ENCODE data around the gene ZSCAN23.

- TF ChIP-seq EZH2 (IDR thresholded peaks at IDR 0.05): no peak
- TF ChIP-seq, protein P1, sequence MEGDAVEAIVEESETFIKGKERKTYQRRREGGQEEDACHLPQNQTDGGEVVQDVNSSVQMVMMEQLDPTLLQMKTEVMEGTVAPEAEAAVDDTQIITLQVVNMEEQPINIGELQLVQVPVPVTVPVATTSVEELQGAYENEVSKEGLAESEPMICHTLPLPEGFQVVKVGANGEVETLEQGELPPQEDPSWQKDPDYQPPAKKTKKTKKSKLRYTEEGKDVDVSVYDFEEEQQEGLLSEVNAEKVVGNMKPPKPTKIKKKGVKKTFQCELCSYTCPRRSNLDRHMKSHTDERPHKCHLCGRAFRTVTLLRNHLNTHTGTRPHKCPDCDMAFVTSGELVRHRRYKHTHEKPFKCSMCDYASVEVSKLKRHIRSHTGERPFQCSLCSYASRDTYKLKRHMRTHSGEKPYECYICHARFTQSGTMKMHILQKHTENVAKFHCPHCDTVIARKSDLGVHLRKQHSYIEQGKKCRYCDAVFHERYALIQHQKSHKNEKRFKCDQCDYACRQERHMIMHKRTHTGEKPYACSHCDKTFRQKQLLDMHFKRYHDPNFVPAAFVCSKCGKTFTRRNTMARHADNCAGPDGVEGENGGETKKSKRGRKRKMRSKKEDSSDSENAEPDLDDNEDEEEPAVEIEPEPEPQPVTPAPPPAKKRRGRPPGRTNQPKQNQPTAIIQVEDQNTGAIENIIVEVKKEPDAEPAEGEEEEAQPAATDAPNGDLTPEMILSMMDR (IDR thresholded peaks at IDR 0.05): no peak
Measured at GRCh38 chr6:28407401-28407800, 35.9 kb downstream of the ZSCAN23 start.

All from neural progenitor cell (in vitro differentiated cells).